NB4 (cell line): ENCODE measurements around the gene SLC2A9.
A peak's percentile ranks its signal among the peaks of the same experiment; 100 is the strongest.

Source experiments
- DNase-seq: peaks from one replicate; pipeline ENCODE4 v3.0.0; 2010; ENCODE audit warnings: low read depth
- H3K4me3 ChIP-seq: one replicate; pipeline ENCODE4 v1.5.1; 2011; ENCODE audit warnings: mild to moderate bottlenecking, low read depth, low read length, moderate library complexity
- CTCF ChIP-seq: IDR thresholded peaks from one replicate; pipeline ENCODE4 v1.5.1; 2012; ENCODE audit warnings: low read depth, low read length
- MAX ChIP-seq: IDR thresholded peaks from 2 replicates; pipeline ENCODE4 v1.6.1; 2011; ENCODE audit warnings: low read depth, low read length
- MYC ChIP-seq: IDR thresholded peaks from 2 replicates; pipeline ENCODE4 v1.6.1; 2011; ENCODE audit warnings: low read depth, low read length
- POLR2A ChIP-seq: IDR thresholded peaks from 2 replicates; pipeline ENCODE4 v1.6.1; 2011; ENCODE audit warnings: mild to moderate bottlenecking; ENCODE audit not compliant: insufficient read length; ENCODE audit errors: extremely low read depth

SLC2A9 gene

GRCh38 chr4:10007436-10007740 is 13.9 kb downstream of the SLC2A9 start:
- no peak overlapping the region for H3K4me3 ChIP-seq
- DNase-seq, result no peak
- TF ChIP-seq MAX (no peak), POLR2A (no peak), CTCF (no peak), MYC (no peak)

GRCh38 chr4:10006601-10007435 is 14.5 kb downstream of the SLC2A9 start:
- H3K4me3 ChIP-seq, result peak overlapping the region; percentile 47
- TF ChIP-seq MYC (no peak), CTCF (no peak), POLR2A (no peak), MAX (no peak)
- peak; percentile 91 for DNase-seq

- TF ChIP-seq MAX (peak; percentile 80), MYC (peak; percentile 88), POLR2A (no peak), CTCF (no peak)
- peak; percentile 98 for DNase-seq
- H3K4me3 ChIP-seq, result peak overlapping the region; percentile 47
Measured at GRCh38 chr4:10006231-10006600, 15.1 kb downstream of the SLC2A9 start.

GRCh38 chr4:10005632-10006031 is 15.7 kb downstream of the SLC2A9 start:
- TF ChIP-seq MAX, result no peak
- no peak for TF ChIP-seq MYC
- no peak for TF ChIP-seq CTCF
- no peak for TF ChIP-seq POLR2A
- H3K4me3 ChIP-seq, result peak overlapping the region; percentile 0
- no peak for DNase-seq

- H3K4me3 ChIP-seq, result no peak overlapping the region
- peak; percentile 66 for DNase-seq
- TF ChIP-seq CTCF (no peak), POLR2A (no peak), MAX (no peak), MYC (no peak)
Measured at GRCh38 chr4:10003666-10004065, 17.6 kb downstream of the SLC2A9 start.
